Osteoblast (primary cell): ENCODE measurements around the gene SCARF2. TPM values are rescaled to one million over a fixed set of nuclear protein-coding genes. Genes with fewer than 3 reads are reported as not detected.

Source experiments
- DNase-seq: peaks from one replicate; pipeline ENCODE4 v3.0.0; 2011; ENCODE audit warnings: low spot score, mixed read lengths; ENCODE audit not compliant: insufficient read length; ENCODE audit errors: missing footprints
- H2AFZ ChIP-seq: 2 replicates; pipeline ENCODE4 v1.6.0; 2011; ENCODE audit warnings: mild to moderate bottlenecking, low read length
- H3K27ac ChIP-seq: 2 replicates; pipeline ENCODE4 v1.5.1; 2011; ENCODE audit warnings: mild to moderate bottlenecking, low read depth, low read length, moderate library complexity
- H3K27me3 ChIP-seq: 2 replicates; pipeline ENCODE4 v1.6.0; 2012; ENCODE audit warnings: mild to moderate bottlenecking, control low read depth, inconsistent platforms, low read length, moderate library complexity; ENCODE audit not compliant: insufficient read depth
- H3K36me3 ChIP-seq: 2 replicates; pipeline ENCODE4 v1.5.1; 2011; ENCODE audit warnings: mild to moderate bottlenecking, low read length, control low read depth, moderate library complexity; ENCODE audit not compliant: insufficient read depth
- H3K4me1 ChIP-seq: 2 replicates; pipeline ENCODE4 v1.5.1; 2011; ENCODE audit warnings: mild to moderate bottlenecking, low read length, control low read depth, moderate library complexity; ENCODE audit not compliant: insufficient read depth
- H3K4me2 ChIP-seq: 2 replicates; pipeline ENCODE4 v1.6.0; 2011; ENCODE audit warnings: mild to moderate bottlenecking, low read length; ENCODE audit not compliant: insufficient read depth
- H3K4me3 ChIP-seq: fragments of 200-600 bp; sonication (generic); 3 replicates; pipeline ENCODE4 v1.5.1; 2012; ENCODE audit warnings: mild to moderate bottlenecking, low read length, inconsistent platforms; ENCODE audit not compliant: insufficient read depth
- H3K79me2 ChIP-seq: 2 replicates; pipeline ENCODE4 v1.6.0; 2012; ENCODE audit warnings: mild to moderate bottlenecking, low read length, control low read depth, inconsistent platforms; ENCODE audit not compliant: insufficient read depth
- H3K9me3 ChIP-seq: 2 replicates; pipeline ENCODE4 v1.5.1; 2011; ENCODE audit warnings: low read depth, low read length, control low read depth
- H4K20me1 ChIP-seq: 2 replicates; pipeline ENCODE4 v1.6.0; 2012; ENCODE audit warnings: mild to moderate bottlenecking, low read length, control low read depth; ENCODE audit not compliant: insufficient read depth
- CTCF ChIP-seq: IDR thresholded peaks from 2 replicates; pipeline ENCODE4 v1.5.1; 2011; ENCODE audit warnings: mild to moderate bottlenecking, low read depth, low read length, moderate library complexity; ENCODE audit errors: extremely low read depth
- total RNA-seq: library from RNA; depleted of rRNA; stranded (reverse); fragments of >200 nt; gene quantifications from 2 replicates; pipeline ENCODE4 v1.2.3, GENCODE V29; 2012

The SCARF2 gene
- total RNA-seq, 1 donor: 23.9 TPM

DNA sequence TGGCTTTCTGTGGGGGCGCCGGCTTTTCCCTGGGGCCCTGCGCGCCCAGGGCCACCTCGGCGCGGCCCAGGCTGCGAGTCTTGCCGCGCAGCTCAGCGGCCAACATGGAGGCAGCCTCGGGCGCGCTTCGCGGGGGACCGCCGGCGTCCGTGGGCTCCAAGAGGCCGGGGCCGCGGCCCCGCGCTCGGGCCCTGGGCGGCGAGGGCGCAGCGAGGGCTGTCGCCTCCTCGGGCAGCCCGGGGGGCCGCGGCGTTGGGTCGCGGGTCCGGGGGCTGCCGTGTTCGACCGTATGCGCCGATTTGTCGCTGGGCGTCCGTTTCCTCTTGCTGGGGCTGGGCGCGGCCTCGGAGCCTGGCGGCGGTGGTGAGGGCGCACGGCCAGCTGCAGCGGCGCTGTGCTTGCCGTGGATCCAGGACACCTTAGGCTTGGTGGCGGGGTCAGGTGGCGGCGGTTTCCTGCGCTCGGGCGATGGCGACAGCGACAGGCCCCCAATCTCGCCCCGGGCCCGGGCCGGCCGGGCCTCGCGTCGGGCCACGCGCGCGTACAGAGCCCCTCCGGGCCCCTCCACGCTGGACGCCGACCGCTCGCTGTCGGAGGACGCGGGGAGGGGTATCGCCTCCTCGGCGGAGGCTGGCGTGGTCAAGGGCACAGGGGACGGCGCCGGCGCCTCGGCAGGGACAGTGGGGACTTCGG lies 11.9 kb downstream of the SCARF2 start:
- no peak overlapping the region for H3K4me3 ChIP-seq
- no peaks in the 10 kb centered on the region for H3K27me3 ChIP-seq
- H3K79me2 ChIP-seq: peaks cover 10% of the 10 kb centered on the region
- H3K4me1 ChIP-seq: peaks cover 16% of the 10 kb centered on the region
- TF ChIP-seq CTCF: no peak
- peaks cover 33% of the 10 kb centered on the region for H3K36me3 ChIP-seq
- H3K4me2 ChIP-seq: no peak overlapping the region
- no peaks in the 10 kb centered on the region for H3K9me3 ChIP-seq
- peak; percentile 69 for DNase-seq
- no peak overlapping the region for H2AFZ ChIP-seq
- H4K20me1 ChIP-seq: peaks cover 37% of the 10 kb centered on the region
- H3K27ac ChIP-seq: no peak overlapping the region

- no peak overlapping the region for H3K4me2 ChIP-seq
- H3K27ac ChIP-seq: no peak overlapping the region
- peaks cover 3% of the 10 kb centered on the region for H3K79me2 ChIP-seq
- H3K9me3 ChIP-seq: no peaks in the 10 kb centered on the region
- H3K36me3 ChIP-seq: peaks cover 29% of the 10 kb centered on the region
- no peak for TF ChIP-seq CTCF
- H4K20me1 ChIP-seq: peaks cover 30% of the 10 kb centered on the region
- H2AFZ ChIP-seq: no peak overlapping the region
- H3K27me3 ChIP-seq: no peaks in the 10 kb centered on the region
- peak; percentile 97 for DNase-seq
- no peak overlapping the region for H3K4me3 ChIP-seq
- H3K4me1 ChIP-seq: peaks cover 16% of the 10 kb centered on the region
These were observed 12.6 kb downstream of the SCARF2 start for GRCh38 chr22:20424932-20425565.

GRCh38 chr22:20424568-20424931 lies 13.1 kb downstream of the SCARF2 start:
- no peak for TF ChIP-seq CTCF
- Histone ChIP-seq H4K20me1 (peaks cover 27% of the 10 kb centered on the region), H3K27ac (no peak overlapping the region), H3K9me3 (no peaks in the 10 kb centered on the region), H3K27me3 (no peaks in the 10 kb centered on the region), H3K4me1 (peaks cover 16% of the 10 kb centered on the region), H2AFZ (no peak overlapping the region), H3K79me2 (peaks cover 1% of the 10 kb centered on the region), H3K36me3 (peaks cover 29% of the 10 kb centered on the region), H3K4me2 (no peak overlapping the region), H3K4me3 (no peak overlapping the region)
- DNase-seq: peak; percentile 92

DNA sequence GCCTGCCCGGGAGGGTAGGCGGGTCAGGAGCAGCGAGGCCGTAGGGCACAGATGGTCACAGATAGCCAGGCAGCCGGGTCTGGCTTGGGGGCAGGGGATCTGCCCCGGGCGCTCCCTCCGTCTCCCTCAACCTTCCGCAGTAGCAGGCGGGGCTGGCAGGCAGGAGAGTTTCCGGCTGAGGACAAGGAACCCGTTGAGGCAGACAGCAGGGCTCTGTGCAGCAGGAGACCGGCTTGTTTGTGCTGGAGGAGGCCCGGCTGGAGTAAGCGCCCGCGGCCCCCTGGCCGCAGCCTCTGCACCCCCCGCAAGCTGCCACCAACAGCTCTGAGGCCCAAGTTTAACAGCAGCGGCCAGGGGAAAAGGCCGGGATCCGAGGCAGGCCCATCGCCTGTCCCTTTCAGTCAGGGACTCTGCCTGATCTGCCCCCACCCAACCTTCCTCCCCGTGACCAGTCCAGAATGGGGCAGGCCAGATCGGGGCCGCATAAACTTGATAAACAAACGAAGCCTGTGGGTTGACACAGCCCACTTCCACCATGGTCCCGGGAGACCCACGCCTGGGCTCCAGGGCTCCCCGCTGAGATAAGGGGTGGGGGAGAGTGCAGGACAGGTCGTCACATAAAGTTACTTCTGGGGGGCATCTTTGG lies 13.6 kb downstream of the SCARF2 start:
- Histone ChIP-seq H3K4me1 (peaks cover 16% of the 10 kb centered on the region), H3K79me2 (no peaks in the 10 kb centered on the region), H2AFZ (no peak overlapping the region), H3K4me3 (no peak overlapping the region), H3K9me3 (no peaks in the 10 kb centered on the region), H3K27me3 (no peaks in the 10 kb centered on the region), H3K36me3 (peaks cover 26% of the 10 kb centered on the region), H3K27ac (no peak overlapping the region), H4K20me1 (peaks cover 27% of the 10 kb centered on the region), H3K4me2 (no peak overlapping the region)
- no peak for TF ChIP-seq CTCF
- DNase-seq: peak; percentile 94
